Thoracic aorta (tissue), 2 donors: ENCODE results near the gene RBM47. TPM values are rescaled to one million over a fixed set of nuclear protein-coding genes. Genes with fewer than 3 reads are reported as not detected.

Source experiments
- ATAC-seq: fragments of 150-250 bp; one replicate; pipeline ENCODE4 v1.8.0; 2017; ENCODE audit warnings: low read depth; ENCODE audit not compliant: insufficient number of reproducible peaks, low FRiP score
- DNase-seq: peaks from one replicate; pipeline ENCODE4 v3.0.0-alpha.2; 2020; ENCODE audit warnings: low spot score
- H3K27ac ChIP-seq, 2 donors: fragments of 200-600 bp; sonication (generic); 1 replicate in 1 of 2; 2 replicates in 1 of 2; pipeline ENCODE4 v1.5.1; 2016; ENCODE audit warnings: mild to moderate bottlenecking in 2 of 2, moderate library complexity in 2 of 2
- H3K27me3 ChIP-seq: fragments of 200-600 bp; sonication (generic); replicated peaks from 2 replicates; pipeline ENCODE4 v1.6.0; 2016; ENCODE audit warnings: mild to moderate bottlenecking; ENCODE audit not compliant: insufficient read depth
- H3K36me3 ChIP-seq: fragments of 200-600 bp; sonication (generic); one replicate; pipeline ENCODE4 v1.5.1; 2016
- H3K4me1 ChIP-seq, 2 donors: fragments of 200-600 bp; sonication (generic); 1 replicate in 1 of 2; 2 replicates in 1 of 2; pipeline versions ENCODE4 v1.5.1 to v1.6.0; 2016; ENCODE audit warnings: low read depth in 2 of 2, mild to moderate bottlenecking in 1 of 2; ENCODE audit not compliant: control insufficient read depth in 1 of 2
- H3K4me3 ChIP-seq: fragments of 200-600 bp; sonication (generic); 2 replicates; pipeline ENCODE4 v1.5.1; 2016; ENCODE audit warnings: mild to moderate bottlenecking
- H3K9me3 ChIP-seq: fragments of 200-600 bp; sonication (generic); 2 replicates; pipeline ENCODE4 v1.5.1; 2016
- CTCF ChIP-seq: fragments of 200-600 bp; sonication (generic); IDR thresholded peaks from one replicate; pipeline ENCODE4 v1.5.1; 2019; ENCODE audit warnings: antibody characterized with exemption
- total RNA-seq, 2 donors: library from RNA; depleted of rRNA; stranded (reverse); fragments of >200 nt; gene quantifications; one replicate each; pipeline versions ENCODE4 v1.1.0 to v1.2.3, GENCODE V29; 2016

RBM47 gene
- total RNA-seq, 2 donors from 2014 or later, result 31.5 to 56.7 TPM

DNA sequence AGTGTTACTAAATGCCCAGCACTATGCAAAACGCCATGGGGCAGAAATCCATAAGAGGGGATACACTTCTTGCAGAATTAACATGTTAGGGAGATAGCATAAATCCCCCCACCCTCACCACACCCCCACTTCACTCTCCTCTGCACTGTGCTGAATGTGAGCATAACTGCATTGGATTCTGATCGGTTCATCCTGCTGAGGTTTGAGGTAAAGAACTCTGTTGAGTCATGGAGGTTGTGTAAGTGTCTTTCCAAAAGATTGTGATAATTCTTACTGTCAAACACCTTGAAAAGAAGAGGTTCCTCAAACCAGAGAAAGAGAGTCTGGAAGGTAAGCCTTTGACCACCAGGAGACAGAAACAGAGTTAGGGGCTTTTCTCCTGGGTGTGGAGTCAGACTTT lies 43.6 kb downstream of the RBM47 start:
- no peak for DNase-seq
- no peak for ATAC-seq
- Histone ChIP-seq H3K36me3 (no peaks in the 10 kb centered on the region), H3K27me3 (no peaks in the 10 kb centered on the region), H3K9me3 (no peaks in the 10 kb centered on the region), H3K4me1 (no peaks in the 10 kb centered on the region), H3K4me3 (no peak overlapping the region), H3K27ac (no peak overlapping the region)
- TF ChIP-seq CTCF, result no peak

DNA sequence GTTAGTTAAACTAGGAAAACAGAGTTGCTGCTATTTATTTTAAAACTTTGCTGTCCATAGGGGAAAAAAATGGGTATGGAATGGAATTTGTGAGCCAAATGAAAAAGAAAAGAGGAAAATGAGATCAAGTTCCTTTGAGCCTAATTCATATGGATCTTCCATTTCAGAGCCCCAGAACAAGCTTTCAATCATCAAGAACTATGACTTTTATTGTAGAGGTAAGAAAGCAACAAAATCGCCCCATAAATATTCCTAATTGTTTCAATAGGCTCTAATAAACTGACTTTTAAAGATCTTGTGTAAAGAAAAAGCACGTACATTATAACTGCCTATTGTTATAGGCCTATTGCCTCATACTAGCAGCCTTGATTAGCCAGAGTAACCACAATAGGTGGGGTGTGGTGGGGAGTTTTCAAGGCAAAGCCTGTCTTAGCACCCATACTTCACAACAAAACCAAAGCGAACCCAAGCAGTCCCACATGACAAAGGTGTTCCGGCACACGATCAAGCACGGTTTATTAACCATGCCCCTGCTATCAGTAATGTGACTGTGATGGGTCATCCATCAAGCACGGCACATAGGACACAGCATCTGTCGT lies 44.4 kb downstream of the RBM47 start:
- Histone ChIP-seq H3K4me1 (no peaks in the 10 kb centered on the region), H3K36me3 (no peaks in the 10 kb centered on the region), H3K27me3 (no peaks in the 10 kb centered on the region), H3K4me3 (no peak overlapping the region), H3K9me3 (no peaks in the 10 kb centered on the region), H3K27ac (no peak overlapping the region)
- DNase-seq (no peak), ATAC-seq (no peak)
- no peak for TF ChIP-seq CTCF

GRCh38 chr4:40584517-40585141 lies 45.0 kb downstream of the RBM47 start:
- H3K27ac ChIP-seq, result no peak overlapping the region
- no peak for TF ChIP-seq CTCF
- ATAC-seq (no peak), DNase-seq (no peak)
- no peaks in the 10 kb centered on the region for H3K9me3 ChIP-seq
- no peaks in the 10 kb centered on the region for H3K36me3 ChIP-seq
- H3K4me3 ChIP-seq, result no peak overlapping the region
- no peaks in the 10 kb centered on the region for H3K4me1 ChIP-seq
- no peaks in the 10 kb centered on the region for H3K27me3 ChIP-seq

DNA sequence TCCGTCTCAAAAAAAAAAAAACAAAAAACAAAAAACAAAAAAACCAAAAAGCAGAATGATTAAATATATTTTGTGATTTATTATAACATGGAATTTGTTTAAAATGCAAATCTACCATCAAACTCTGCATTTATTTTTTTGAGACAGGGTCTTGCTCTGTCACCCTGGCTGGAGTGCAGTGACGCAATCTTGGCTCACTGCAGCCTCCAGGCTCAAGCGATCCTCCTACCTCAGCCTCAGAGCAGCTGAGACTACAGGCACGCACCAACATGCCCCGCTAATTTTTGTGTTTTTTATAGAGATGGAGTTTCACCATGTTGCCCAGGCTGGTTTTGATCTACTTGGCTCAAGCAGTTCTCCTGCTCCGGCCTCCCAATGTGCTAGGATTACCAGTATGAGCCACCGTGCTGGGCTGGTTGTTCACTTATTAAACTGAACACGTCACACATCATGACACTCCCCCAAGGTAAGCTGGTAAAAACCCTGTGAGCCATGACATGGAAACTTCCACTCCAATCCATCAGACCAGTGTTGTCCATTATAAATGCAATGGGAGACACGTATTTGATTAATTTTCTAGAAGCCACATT lies 45.7 kb downstream of the RBM47 start:
- DNase-seq, result no peak
- H3K9me3 ChIP-seq, result no peaks in the 10 kb centered on the region
- no peak overlapping the region for H3K27ac ChIP-seq
- H3K36me3 ChIP-seq, result no peaks in the 10 kb centered on the region
- no peak overlapping the region for H3K4me3 ChIP-seq
- H3K27me3 ChIP-seq, result no peaks in the 10 kb centered on the region
- TF ChIP-seq CTCF, result no peak
- no peaks in the 10 kb centered on the region for H3K4me1 ChIP-seq
- ATAC-seq, result no peak

GRCh38 chr4:40582413-40582812 lies 47.3 kb downstream of the RBM47 start:
- H3K27me3 ChIP-seq, result no peaks in the 10 kb centered on the region
- H3K36me3 ChIP-seq, result no peaks in the 10 kb centered on the region
- TF ChIP-seq CTCF, result no peak
- peaks cover 0 to 4% of the 10 kb centered on the region in 2 donors for H3K4me1 ChIP-seq
- ATAC-seq, result no peak
- DNase-seq, result no peak
- H3K4me3 ChIP-seq, result no peak overlapping the region
- no peak overlapping the region for H3K27ac ChIP-seq
- H3K9me3 ChIP-seq, result no peaks in the 10 kb centered on the region
